Activated CD4-positive, alpha-beta memory T cell treated with anti-CD3 and anti-CD28 coated beads for 36 hours (primary cell): ENCODE data around the gene IKZF2. TPM values are rescaled to one million over a fixed set of nuclear protein-coding genes. Genes with fewer than 3 reads are reported as not detected.

Experiments used
- CTCF ChIA-PET: fragments of 350-600 bp; sonication (Branson Sonifier 250); formaldehyde crosslinking; loops from one replicate; lab custom pipeline; 2021; ENCODE audit warnings: antibody characterized with exemption, inconsistent platforms; lab: Charles Lee
- POLR2A ChIA-PET: fragments of 350-600 bp; sonication (Branson Sonifier 250); formaldehyde crosslinking; loops from one replicate; lab custom pipeline; 2021; ENCODE audit warnings: antibody characterized with exemption; lab: Charles Lee
- DNase-seq: peaks from one replicate; pipeline ENCODE4 v3.0.0-alpha.2; 2020
- H3K27ac Mint-ChIP-seq: one replicate; pipeline ENCODE4 v1.8.0; 2021; ENCODE audit warnings: mixed read lengths
- H3K27me3 Mint-ChIP-seq: one replicate; pipeline ENCODE4 v1.8.0; 2021; ENCODE audit warnings: mixed read lengths
- H3K36me3 Mint-ChIP-seq: one replicate; pipeline ENCODE4 v1.8.0; 2021; ENCODE audit warnings: mixed read lengths
- H3K4me1 Mint-ChIP-seq: one replicate; pipeline ENCODE4 v1.8.0; 2021; ENCODE audit warnings: low read depth, mixed read lengths
- H3K4me3 Mint-ChIP-seq: one replicate; pipeline ENCODE4 v1.8.0; 2021; ENCODE audit warnings: mild to moderate bottlenecking, mixed read lengths
- H3K9me3 Mint-ChIP-seq: one replicate; pipeline ENCODE4 v1.8.0; 2021; ENCODE audit warnings: mixed read lengths
- intact Hi-C: fragments of 100-400 bp; cut with micrococcal nuclease; formaldehyde crosslinking; loops from one replicate; pipeline ENCODE4 v1.15.1; 2023
- total RNA-seq, 2 experiments: library from RNA; stranded (reverse); gene quantifications; one replicate each; pipeline ENCODE4 v1.2.3, GENCODE V29; 2021

IKZF2 gene
- total RNA-seq, 2 experiments from 2014 or later, result 8.1 to 9.1 TPM

GRCh38 chr2:213087040-213087439 lies 64.4 kb downstream of the IKZF2 start:
- no peak for DNase-seq
- Mint-ChIP-seq H3K36me3 (no peaks in the 10 kb centered on the region), H3K9me3 (no peaks in the 10 kb centered on the region), H3K27ac (no peak overlapping the region), H3K4me3 (no peak overlapping the region), H3K27me3 (no peaks in the 10 kb centered on the region), H3K4me1 (no peaks in the 10 kb centered on the region)
- ChIA-PET POLR2A (no interaction called here), CTCF (no interaction called here)
- intact Hi-C loops, result no loop called here

- ChIA-PET CTCF (no interaction called here), POLR2A (no interaction called here)
- intact Hi-C loops, result no loop called here
- Mint-ChIP-seq H3K27me3 (no peaks in the 10 kb centered on the region), H3K27ac (no peak overlapping the region), H3K4me3 (no peak overlapping the region), H3K4me1 (no peaks in the 10 kb centered on the region), H3K9me3 (no peaks in the 10 kb centered on the region), H3K36me3 (no peaks in the 10 kb centered on the region)
- DNase-seq, result no peak
These were observed 64.8 kb downstream of the IKZF2 start for GRCh38 chr2:213086571-213086970.

DNA sequence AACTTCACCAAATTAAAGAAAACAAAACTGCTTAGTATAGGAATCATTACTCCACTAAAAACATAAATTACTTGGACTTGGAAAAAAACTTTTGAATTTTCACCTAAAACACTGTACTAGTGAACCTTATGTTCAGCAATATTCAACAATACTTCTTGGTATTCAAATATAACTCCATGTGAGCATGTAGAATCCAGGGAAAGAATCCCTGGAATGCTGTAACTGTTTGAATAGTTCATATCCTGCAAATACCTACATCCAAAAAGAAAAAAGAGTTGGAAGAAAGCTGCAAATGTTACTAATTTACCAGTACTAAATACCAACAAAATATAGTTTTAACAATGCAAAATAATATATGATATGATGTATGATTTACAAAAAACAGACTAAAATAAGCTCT lies 65.4 kb downstream of the IKZF2 start:
- intact Hi-C loops, result no loop called here
- H3K4me3 Mint-ChIP-seq, result no peak overlapping the region
- no peak overlapping the region for H3K27ac Mint-ChIP-seq
- no peaks in the 10 kb centered on the region for H3K4me1 Mint-ChIP-seq
- no peaks in the 10 kb centered on the region for H3K36me3 Mint-ChIP-seq
- H3K9me3 Mint-ChIP-seq, result no peaks in the 10 kb centered on the region
- DNase-seq, result no peak
- POLR2A ChIA-PET, result no interaction called here
- CTCF ChIA-PET, result no interaction called here
- no peaks in the 10 kb centered on the region for H3K27me3 Mint-ChIP-seq

- Mint-ChIP-seq H3K36me3 (no peaks in the 10 kb centered on the region), H3K9me3 (no peaks in the 10 kb centered on the region), H3K27me3 (no peaks in the 10 kb centered on the region), H3K4me1 (no peaks in the 10 kb centered on the region), H3K4me3 (no peak overlapping the region), H3K27ac (no peak overlapping the region)
- ChIA-PET CTCF (no interaction called here), POLR2A (no interaction called here)
- intact Hi-C loops, result no loop called here
- no peak for DNase-seq
These were observed 65.9 kb downstream of the IKZF2 start for GRCh38 chr2:213085538-213085937.

GRCh38 chr2:213084261-213084660 lies 67.2 kb downstream of the IKZF2 start:
- Mint-ChIP-seq H3K4me3 (no peak overlapping the region), H3K27me3 (no peaks in the 10 kb centered on the region), H3K36me3 (no peaks in the 10 kb centered on the region), H3K9me3 (no peaks in the 10 kb centered on the region), H3K27ac (no peak overlapping the region), H3K4me1 (peaks cover 3% of the 10 kb centered on the region)
- intact Hi-C loops, result no loop called here
- DNase-seq, result no peak
- POLR2A ChIA-PET, result no interaction called here
- CTCF ChIA-PET, result no interaction called here

- intact Hi-C loops, result no loop called here
These were observed 70.3 kb downstream of the IKZF2 start for GRCh38 chr2:213080969-213081617.

GRCh38 chr2:213079756-213080155 lies 71.7 kb downstream of the IKZF2 start:
- ChIA-PET POLR2A (no interaction called here), CTCF (no interaction called here)
- Mint-ChIP-seq H3K27me3 (no peaks in the 10 kb centered on the region), H3K4me1 (peaks cover 3% of the 10 kb centered on the region), H3K4me3 (no peak overlapping the region), H3K36me3 (no peaks in the 10 kb centered on the region), H3K9me3 (no peaks in the 10 kb centered on the region), H3K27ac (no peak overlapping the region)
- intact Hi-C loops, result no loop called here
- DNase-seq, result no peak

More at GRCh38 chr2:213080969-213081617, 70.3 kb downstream of the IKZF2 start:
- Mint-ChIP-seq H3K4me1 (peaks cover 3% of the 10 kb centered on the region), H3K27me3 (no peaks in the 10 kb centered on the region), H3K9me3 (no peaks in the 10 kb centered on the region), H3K36me3 (no peaks in the 10 kb centered on the region), H3K27ac (no peak overlapping the region), H3K4me3 (no peak overlapping the region)
- CTCF ChIA-PET, result no interaction called here
- POLR2A ChIA-PET, result no interaction called here
- no peak for DNase-seq

- Mint-ChIP-seq H3K4me1 (peaks cover 3% of the 10 kb centered on the region), H3K36me3 (no peaks in the 10 kb centered on the region), H3K27me3 (no peaks in the 10 kb centered on the region), H3K4me3 (no peak overlapping the region), H3K27ac (no peak overlapping the region), H3K9me3 (no peaks in the 10 kb centered on the region)
- ChIA-PET POLR2A (no interaction called here), CTCF (no interaction called here)
- no peak for DNase-seq
- intact Hi-C loops, result no loop called here
These were observed 72.7 kb downstream of the IKZF2 start for GRCh38 chr2:213078686-213079085.

DNA sequence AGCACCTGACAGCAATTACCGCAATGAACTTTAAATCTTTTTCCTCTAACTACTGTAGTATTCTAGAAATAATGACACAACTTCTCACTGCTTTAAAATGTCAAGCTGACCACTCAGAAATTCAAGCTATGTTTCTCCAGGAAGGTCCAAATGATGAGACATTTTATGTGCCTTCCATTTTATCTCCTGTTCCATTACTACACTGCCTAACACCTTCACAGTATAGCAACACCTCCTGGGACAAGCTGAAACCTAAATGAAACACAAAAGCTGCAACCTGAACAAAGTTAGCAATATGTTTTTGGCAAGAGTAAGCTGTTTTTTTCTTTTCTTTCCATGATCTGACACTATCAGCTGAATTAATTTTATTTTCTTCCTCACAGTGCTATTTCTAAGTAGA lies 81.9 kb downstream of the IKZF2 start:
- intact Hi-C loops, result no loop called here
- H3K4me1 Mint-ChIP-seq, result peaks cover 3% of the 10 kb centered on the region
- H3K36me3 Mint-ChIP-seq, result no peaks in the 10 kb centered on the region
- CTCF ChIA-PET, result no interaction called here
- no peak overlapping the region for H3K4me3 Mint-ChIP-seq
- POLR2A ChIA-PET, result no interaction called here
- H3K27ac Mint-ChIP-seq, result no peak overlapping the region
- peaks cover 5% of the 10 kb centered on the region for H3K27me3 Mint-ChIP-seq
- no peak for DNase-seq
- H3K9me3 Mint-ChIP-seq, result no peaks in the 10 kb centered on the region

GRCh38 chr2:213068676-213069359 lies 82.6 kb downstream of the IKZF2 start:
- Mint-ChIP-seq H3K27ac (no peak overlapping the region), H3K9me3 (no peaks in the 10 kb centered on the region), H3K4me3 (no peak overlapping the region), H3K36me3 (no peaks in the 10 kb centered on the region), H3K27me3 (peaks cover 5% of the 10 kb centered on the region), H3K4me1 (peaks cover 6% of the 10 kb centered on the region)
- ChIA-PET CTCF (no interaction called here), POLR2A (no interaction called here)
- no peak for DNase-seq
- intact Hi-C loops, result no loop called here

GRCh38 chr2:213067888-213068287 lies 83.5 kb downstream of the IKZF2 start:
- CTCF ChIA-PET, result no interaction called here
- DNase-seq, result no peak
- intact Hi-C loops, result no loop called here
- POLR2A ChIA-PET, result no interaction called here
- H3K36me3 Mint-ChIP-seq, result no peaks in the 10 kb centered on the region
- H3K4me1 Mint-ChIP-seq, result peaks cover 6% of the 10 kb centered on the region
- H3K27ac Mint-ChIP-seq, result no peak overlapping the region
- no peaks in the 10 kb centered on the region for H3K9me3 Mint-ChIP-seq
- no peak overlapping the region for H3K4me3 Mint-ChIP-seq
- peaks cover 5% of the 10 kb centered on the region for H3K27me3 Mint-ChIP-seq

DNA sequence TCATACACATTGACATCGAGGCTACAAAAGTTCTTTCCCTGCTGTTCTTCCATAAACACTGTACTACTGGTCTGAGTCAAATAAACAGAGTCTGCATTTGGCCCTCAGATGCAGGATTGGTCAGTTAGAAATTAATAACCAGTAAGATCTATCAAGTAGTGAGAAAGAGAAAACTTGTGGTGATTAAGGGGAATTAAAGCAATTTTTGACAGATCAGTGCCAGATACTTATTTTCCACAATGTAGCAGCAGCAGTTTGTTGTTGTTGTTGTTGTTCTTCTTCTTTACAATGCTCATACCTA lies 85.0 kb downstream of the IKZF2 start:
- no peaks in the 10 kb centered on the region for H3K9me3 Mint-ChIP-seq
- ChIA-PET CTCF (no interaction called here), POLR2A (no interaction called here)
- H3K27ac Mint-ChIP-seq, result no peak overlapping the region
- H3K36me3 Mint-ChIP-seq, result no peaks in the 10 kb centered on the region
- peaks cover 6% of the 10 kb centered on the region for H3K4me1 Mint-ChIP-seq
- intact Hi-C loops, result no loop called here
- DNase-seq, result no peak
- no peak overlapping the region for H3K4me3 Mint-ChIP-seq
- peaks cover 5% of the 10 kb centered on the region for H3K27me3 Mint-ChIP-seq
